GM18867 (cell line): Measurements from ENCODE around the gene CST7.
"Not testable (repeated sequence)": the region's sequence is repeated elsewhere in the genome, so short reads cannot be mapped to it uniquely, and the experiment has no call there.

ENCODE experiments used
- ATAC-seq: cut with Tn5 transposase; IDR thresholded peaks from one replicate; pipeline ENCODE4 v1.9.1; 2021; ENCODE audit warnings: mild to moderate bottlenecking, moderate library complexity; ENCODE audit not compliant: unreplicated experiment

CST7 gene

DNA sequence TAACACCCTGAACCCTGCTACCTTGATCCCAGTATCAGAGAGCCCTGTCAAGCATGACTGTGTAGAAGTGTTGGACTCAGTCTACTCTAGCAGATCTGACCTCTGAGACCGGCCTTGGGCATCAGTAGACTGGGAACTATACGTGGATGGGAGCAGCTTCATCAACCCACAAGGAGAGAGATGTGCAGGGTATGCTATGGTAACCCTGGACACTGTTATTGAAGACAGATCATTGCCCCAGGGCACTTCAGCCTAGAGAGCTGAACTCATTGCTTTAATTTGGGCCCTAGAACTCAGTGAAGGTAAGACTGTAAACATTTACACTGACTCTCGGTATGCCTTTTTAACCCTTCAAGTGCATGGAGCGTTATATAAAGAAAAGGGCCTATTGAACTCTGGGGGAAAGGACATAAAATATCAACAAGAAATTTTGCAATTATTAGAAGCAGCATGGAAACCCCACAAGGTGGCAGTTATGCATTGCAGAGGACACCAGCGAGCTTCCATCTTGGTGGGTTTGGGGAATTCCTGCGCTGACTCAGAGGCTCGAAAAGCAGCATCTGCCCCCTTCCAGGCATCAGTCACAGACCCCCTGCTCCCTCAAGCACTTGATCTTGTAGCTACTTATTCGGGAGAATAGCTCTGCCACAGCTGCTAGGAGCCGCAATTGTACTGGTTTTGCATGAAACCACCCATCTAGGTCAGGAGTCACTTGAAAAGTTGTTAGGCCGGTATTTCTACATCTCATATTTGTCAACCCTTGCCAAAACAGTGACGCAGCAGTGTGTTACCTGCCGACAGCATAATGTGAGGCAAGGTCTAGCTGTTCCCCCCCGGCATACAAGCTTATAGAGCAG lies 19.0 kb upstream of the CST7 start:
- ATAC-seq: not testable (repeated sequence)

DNA sequence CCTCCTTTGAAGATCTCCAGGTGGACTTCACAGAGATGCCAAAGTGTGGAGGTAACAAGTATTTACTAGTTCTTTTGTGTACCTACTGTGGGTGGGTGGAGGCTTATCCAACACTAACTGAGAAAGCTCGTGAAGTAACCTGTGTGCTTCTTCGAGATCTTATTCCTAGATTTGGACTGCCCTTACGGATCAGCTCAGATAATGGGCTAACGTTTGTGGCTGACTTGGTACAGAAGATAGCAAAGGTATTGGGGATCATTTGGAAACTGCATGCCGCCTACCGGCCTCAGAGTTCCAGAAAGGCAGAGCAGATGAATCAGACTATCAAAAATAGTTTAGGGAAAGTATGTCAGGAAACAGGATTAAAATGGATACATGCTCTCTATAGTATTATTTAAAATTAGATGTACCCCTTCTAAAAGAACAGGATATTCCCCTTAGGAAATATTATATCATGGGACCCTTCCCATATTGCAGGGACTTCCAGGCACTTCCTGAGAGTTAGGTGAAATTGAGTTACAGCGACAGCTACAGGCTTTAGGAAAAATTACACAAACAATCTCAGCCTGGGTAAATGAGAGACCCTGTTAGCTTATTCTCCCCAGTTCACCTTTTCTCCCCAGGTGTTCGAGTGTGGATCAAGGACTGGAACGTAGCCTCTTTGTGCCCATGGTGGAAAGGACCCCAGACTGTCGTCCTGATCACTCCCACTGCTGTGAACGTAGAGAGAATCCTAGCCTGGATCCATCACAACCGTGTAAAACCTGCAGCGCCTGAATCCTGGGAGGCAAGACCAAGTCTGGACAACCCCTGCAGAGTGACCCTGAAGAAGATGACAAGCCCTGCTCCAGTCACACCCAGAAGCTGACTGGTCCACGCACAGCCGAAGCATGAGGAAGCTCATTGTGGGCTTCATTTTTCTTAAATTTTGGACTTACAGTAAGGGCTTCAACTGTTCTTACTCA lies 18.1 kb upstream of the CST7 start:
- ATAC-seq: not testable (repeated sequence)

GRCh38 chr20:24931893-24932292 lies 17.2 kb upstream of the CST7 start:
- not testable (repeated sequence) for ATAC-seq

DNA sequence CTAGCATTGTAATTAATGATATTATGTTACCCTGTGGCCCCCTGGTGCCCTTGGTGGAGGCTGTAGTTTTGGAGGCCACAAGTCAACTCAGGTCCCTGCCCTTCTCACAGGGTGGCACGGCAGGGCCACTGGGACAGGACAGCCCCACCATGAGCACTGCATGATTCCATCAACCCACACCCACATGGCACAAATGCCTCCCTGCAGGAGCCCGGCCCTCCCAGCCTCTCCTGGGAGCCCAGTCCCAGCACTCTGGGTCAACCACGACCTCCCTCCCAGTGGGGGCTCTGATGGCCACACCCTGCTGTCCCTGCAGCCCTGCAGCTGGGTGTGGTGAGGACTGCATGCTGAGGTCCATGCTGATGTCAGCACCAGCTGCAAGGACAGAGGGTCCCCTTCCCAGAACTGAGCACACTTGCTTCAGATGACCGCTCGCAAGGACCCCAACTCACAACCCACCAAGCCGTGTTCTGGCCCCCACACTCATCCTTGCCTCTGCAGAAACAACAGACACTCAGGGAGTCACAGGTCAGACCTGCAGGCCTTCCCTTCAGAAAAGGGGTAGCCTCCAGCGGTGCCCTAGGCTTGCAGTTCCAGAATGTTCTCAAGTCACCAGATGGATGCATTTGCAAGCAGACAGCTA lies 15.7 kb upstream of the CST7 start:
- ATAC-seq: no peak

- no peak for ATAC-seq
These were observed 14.9 kb upstream of the CST7 start for GRCh38 chr20:24934101-24934661.

- no peak for ATAC-seq
These were observed 14.4 kb upstream of the CST7 start for GRCh38 chr20:24934716-24935115.

DNA sequence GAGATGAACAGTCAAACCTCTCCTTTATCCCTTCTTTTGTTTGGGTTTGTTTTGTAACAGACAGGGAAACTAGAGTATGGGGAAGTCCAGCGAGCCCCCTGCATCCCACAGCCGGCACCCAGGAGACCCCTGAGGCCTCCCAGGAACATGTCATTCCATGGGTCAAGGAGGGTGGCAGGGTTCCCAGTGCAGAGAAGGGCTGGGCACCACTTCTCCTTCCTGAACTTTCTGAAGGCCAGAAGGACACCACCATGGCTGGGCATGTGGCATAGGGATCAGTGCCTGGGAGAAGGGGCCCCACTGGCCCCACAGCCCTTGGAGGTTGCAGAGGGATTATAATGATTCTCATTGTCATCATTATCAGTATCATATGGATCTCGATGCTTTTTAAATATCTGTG lies 13.9 kb upstream of the CST7 start:
- no peak for ATAC-seq

GRCh38 chr20:24935766-24936525 lies 13.1 kb upstream of the CST7 start:
- no peak for ATAC-seq

- ATAC-seq: no peak
These were observed 12.3 kb upstream of the CST7 start for GRCh38 chr20:24936526-24937407.

- ATAC-seq: no peak
These were observed 11.5 kb upstream of the CST7 start for GRCh38 chr20:24937579-24937978.

GRCh38 chr20:24938498-24938897 lies 10.6 kb upstream of the CST7 start:
- ATAC-seq: no peak

GRCh38 chr20:24939036-24939435 lies 10.0 kb upstream of the CST7 start:
- no peak for ATAC-seq

GRCh38 chr20:24942679-24943078 lies 6.4 kb upstream of the CST7 start:
- no peak for ATAC-seq

- ATAC-seq: no peak
These were observed 5.9 kb upstream of the CST7 start for GRCh38 chr20:24943196-24943595.

DNA sequence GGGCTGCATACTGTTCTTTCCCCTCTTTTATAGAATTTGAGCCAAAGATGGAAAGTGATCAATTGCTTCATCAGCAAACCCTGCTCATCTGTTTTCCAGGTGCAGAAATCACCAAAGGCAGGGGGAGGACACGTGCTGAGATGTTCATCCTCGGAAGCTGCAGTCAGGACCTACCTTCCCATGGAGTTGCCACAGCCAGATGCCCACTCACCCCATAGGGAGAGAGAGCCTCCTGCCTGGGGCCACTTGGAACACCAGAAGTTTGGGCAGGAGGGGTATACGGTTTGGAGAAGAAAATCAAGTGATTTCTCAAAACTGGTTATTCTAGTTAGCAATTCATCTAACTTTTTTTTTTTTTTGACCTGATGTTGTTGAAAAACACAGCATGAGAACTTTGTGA lies 5.3 kb upstream of the CST7 start:
- no peak for ATAC-seq

GRCh38 chr20:24946376-24946775 lies 2.7 kb upstream of the CST7 start:
- not testable (repeated sequence) for ATAC-seq

- ATAC-seq: not testable (repeated sequence)
These were observed 602 bp upstream of the CST7 start for GRCh38 chr20:24948396-24948938.

DNA sequence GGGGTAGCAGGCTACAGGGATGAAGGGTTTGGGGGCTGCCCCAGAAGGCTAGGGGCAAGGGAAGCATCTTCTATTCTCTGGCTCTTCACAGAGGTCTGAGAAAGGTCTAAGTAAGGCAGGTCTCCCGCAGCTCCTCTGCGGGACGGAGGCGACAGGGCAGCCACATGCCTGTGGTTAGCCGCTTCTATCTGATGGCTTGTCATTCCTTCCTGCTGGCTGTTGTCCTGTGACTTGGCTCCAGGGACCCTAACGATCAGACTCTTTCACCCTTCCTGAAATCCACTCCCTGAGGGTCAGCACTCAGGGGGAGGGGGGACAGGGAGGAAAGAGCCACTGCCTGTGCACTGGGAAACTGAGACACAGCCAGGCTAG lies 673 bp downstream of the CST7 start:
- no peak for ATAC-seq
